Keratinocyte (primary cell): ENCODE data around the gene PAK3.

ENCODE experiments used
- EZH2 ChIP-seq: IDR thresholded peaks from one replicate; pipeline ENCODE4 v1.6.1; 2012; ENCODE audit warnings: inconsistent platforms, mild to moderate bottlenecking, low read length, moderate library complexity
- TF ChIP-seq, protein P1 (sequence below), 3 experiments: IDR thresholded peaks in 1 of 3; conservative IDR thresholded peaks in 1 of 3; optimal IDR thresholded peaks in 1 of 3; 2 replicates in 2 of 3; 3 replicates in 1 of 3; pipeline versions ENCODE3 to v1.5.1; 2011; ENCODE audit warnings: low read length in 3 of 3, mild to moderate bottlenecking in 3 of 3, moderate library complexity in 2 of 3, control low read depth in 1 of 3, inconsistent platforms in 1 of 3; ENCODE audit not compliant: insufficient read depth in 2 of 3; ENCODE audit errors: extremely low read depth in 1 of 3

DNA sequence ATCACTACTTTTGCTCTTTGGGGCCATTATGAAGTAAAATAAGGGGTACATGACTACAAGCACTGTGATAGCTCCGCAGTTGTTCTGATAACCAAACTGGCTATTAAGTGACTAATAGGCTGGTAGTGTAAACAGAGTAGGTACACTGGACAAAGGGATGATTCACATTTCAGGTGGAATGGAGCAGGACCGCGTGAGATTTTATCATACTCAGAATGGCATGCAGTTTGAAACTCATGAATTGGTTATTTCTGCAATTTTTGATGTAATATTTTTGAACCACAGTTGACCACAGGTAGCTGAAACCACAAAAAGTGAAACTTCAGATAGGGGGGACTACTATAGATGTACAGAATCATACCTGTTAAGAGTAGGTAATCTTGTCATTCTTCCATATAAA, 55.8 kb downstream of the PAK3 start:
- TF ChIP-seq, protein P1, sequence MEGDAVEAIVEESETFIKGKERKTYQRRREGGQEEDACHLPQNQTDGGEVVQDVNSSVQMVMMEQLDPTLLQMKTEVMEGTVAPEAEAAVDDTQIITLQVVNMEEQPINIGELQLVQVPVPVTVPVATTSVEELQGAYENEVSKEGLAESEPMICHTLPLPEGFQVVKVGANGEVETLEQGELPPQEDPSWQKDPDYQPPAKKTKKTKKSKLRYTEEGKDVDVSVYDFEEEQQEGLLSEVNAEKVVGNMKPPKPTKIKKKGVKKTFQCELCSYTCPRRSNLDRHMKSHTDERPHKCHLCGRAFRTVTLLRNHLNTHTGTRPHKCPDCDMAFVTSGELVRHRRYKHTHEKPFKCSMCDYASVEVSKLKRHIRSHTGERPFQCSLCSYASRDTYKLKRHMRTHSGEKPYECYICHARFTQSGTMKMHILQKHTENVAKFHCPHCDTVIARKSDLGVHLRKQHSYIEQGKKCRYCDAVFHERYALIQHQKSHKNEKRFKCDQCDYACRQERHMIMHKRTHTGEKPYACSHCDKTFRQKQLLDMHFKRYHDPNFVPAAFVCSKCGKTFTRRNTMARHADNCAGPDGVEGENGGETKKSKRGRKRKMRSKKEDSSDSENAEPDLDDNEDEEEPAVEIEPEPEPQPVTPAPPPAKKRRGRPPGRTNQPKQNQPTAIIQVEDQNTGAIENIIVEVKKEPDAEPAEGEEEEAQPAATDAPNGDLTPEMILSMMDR (optimal IDR thresholded peaks at IDR 0.05 in 1 of 3, IDR thresholded peaks at IDR 0.05 in 1 of 3, conservative IDR thresholded peaks at IDR 0.05 in 1 of 3; ENCODE audit: extremely low read depth in 1 of 3, insufficient read depth in 2 of 3, low read length in 3 of 3), result no peak
- no peak for TF ChIP-seq EZH2
